ENCODE measurements around the gene NKAIN4. TPM values are rescaled to one million over a fixed set of nuclear protein-coding genes. Genes with fewer than 3 reads are reported as not detected.

The NKAIN4 gene
- total and polyA plus RNA-seq, 4 donors, result 0.05 TPM; not detected in 3

DNA sequence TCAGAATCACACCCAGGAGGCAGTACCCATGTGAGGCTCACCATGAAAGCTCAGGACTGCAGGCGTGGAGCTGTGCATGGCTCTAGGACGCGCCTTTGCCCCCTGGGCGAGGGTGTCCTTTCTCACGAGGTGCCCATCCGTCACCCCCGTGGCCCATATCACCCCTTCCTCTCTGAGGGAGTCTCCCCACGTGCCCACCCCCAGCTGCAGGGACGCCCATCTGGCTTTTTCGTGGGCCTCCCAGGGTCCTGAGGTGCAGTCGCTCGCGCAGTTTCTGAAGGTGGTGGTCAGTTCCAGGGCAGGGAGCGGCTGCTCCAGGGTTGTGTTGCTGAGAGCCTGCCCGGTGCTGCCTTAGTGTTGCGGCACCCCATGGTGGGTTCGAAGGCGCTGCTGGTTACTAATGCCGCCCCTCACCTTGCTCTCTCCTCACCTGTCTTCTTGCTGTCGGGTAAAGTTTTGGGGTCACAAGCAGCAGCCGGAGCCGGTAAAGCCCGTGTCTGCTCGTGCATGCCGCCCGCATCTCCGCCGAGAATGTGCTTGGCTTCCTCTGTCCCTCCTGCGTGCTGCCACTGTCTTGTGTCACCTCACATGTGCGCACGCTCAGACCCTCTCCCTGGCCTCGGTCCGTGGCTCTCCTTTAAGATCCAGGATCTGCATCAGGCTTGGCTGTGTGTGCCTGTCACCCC lies 29.3 kb upstream of the NKAIN4 start:
- Histone ChIP-seq H3K9me3 (ENCODE audit: control insufficient read depth in 4 of 4, low read length in 3 of 4) (no peaks in the 10 kb centered on the region), H3K4me1 (ENCODE audit: control insufficient read depth in 4 of 4, insufficient read depth in 4 of 4, low read length in 3 of 4) (no peaks in the 10 kb centered on the region), H3K4me3 (ENCODE audit: low read depth in 1 of 3, low read length in 3 of 3) (no peak overlapping the region), H3K9ac (ENCODE audit: low read depth in 1 of 2, low read length in 2 of 2) (no peak overlapping the region), H3K27me3 (ENCODE audit: control insufficient read depth in 4 of 4, insufficient read depth in 4 of 4, low read length in 3 of 4) (no peaks in the 10 kb centered on the region), H3K27ac (ENCODE audit: low read depth in 1 of 2, low read length in 2 of 2) (no peak overlapping the region), H3K36me3 (ENCODE audit: control insufficient read depth in 4 of 4, insufficient read depth in 3 of 4, low read depth in 1 of 4, low read length in 3 of 4) (peaks cover 4 to 64% (median 16%) of the 10 kb centered on the region in 4 donors)
- no peak for TF ChIP-seq HNF4G (IDR thresholded peaks at IDR 0.05)
- TF ChIP-seq GABPA (IDR thresholded peaks at IDR 0.05 in 1 of 2, conservative IDR thresholded peaks at IDR 0.05 in 1 of 2), result no peak
- no peak for DNase-seq (ENCODE audit: low spot score)
- 95% methylated on average over 33 of the region's 33 CpGs for WGBS

DNA sequence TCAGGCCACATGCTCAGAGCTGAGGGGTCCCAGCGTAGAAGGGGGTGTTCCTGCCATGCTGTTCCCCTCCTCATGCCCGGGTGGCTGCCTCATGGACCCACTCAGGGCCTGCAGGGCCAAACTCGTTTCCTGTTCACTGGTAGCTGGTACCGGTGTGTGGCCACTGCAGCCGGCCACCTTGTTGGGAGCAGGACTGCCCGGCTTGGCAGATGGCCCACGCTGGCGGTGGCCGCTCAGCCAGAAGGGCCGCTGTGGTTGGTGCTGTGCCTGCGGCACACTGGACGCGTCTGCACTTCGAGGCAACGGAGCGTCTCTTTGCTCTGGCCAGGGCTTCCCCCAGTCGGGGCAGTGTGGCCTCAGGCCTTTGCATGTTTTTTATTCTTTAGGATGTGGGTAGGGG lies 28.7 kb upstream of the NKAIN4 start:
- DNase-seq (ENCODE audit: low spot score), result no peak
- Histone ChIP-seq H3K27me3 (ENCODE audit: control insufficient read depth in 4 of 4, insufficient read depth in 4 of 4, low read length in 3 of 4) (no peaks in the 10 kb centered on the region), H3K4me1 (ENCODE audit: control insufficient read depth in 4 of 4, insufficient read depth in 4 of 4, low read length in 3 of 4) (no peaks in the 10 kb centered on the region), H3K36me3 (ENCODE audit: control insufficient read depth in 4 of 4, insufficient read depth in 3 of 4, low read depth in 1 of 4, low read length in 3 of 4) (peaks cover 2 to 64% (median 15%) of the 10 kb centered on the region in 4 donors), H3K4me3 (ENCODE audit: low read depth in 1 of 3, low read length in 3 of 3) (no peak overlapping the region), H3K27ac (ENCODE audit: low read depth in 1 of 2, low read length in 2 of 2) (no peak overlapping the region), H3K9ac (ENCODE audit: low read depth in 1 of 2, low read length in 2 of 2) (no peak overlapping the region), H3K9me3 (ENCODE audit: control insufficient read depth in 4 of 4, low read length in 3 of 4) (no peaks in the 10 kb centered on the region)
- 94% methylated on average over 17 of the region's 17 CpGs for WGBS
- TF ChIP-seq RXRA (IDR thresholded peaks at IDR 0.05) (no peak), GABPA (IDR thresholded peaks at IDR 0.05 in 1 of 2, conservative IDR thresholded peaks at IDR 0.05 in 1 of 2) (no peak), HNF4A (conservative IDR thresholded peaks at IDR 0.05) (no peak), TAF1 (conservative IDR thresholded peaks at IDR 0.05) (no peak)
- TF ChIP-seq, protein P1, sequence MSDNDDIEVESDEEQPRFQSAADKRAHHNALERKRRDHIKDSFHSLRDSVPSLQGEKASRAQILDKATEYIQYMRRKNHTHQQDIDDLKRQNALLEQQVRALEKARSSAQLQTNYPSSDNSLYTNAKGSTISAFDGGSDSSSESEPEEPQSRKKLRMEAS (IDR thresholded peaks at IDR 0.05), result no peak

DNA sequence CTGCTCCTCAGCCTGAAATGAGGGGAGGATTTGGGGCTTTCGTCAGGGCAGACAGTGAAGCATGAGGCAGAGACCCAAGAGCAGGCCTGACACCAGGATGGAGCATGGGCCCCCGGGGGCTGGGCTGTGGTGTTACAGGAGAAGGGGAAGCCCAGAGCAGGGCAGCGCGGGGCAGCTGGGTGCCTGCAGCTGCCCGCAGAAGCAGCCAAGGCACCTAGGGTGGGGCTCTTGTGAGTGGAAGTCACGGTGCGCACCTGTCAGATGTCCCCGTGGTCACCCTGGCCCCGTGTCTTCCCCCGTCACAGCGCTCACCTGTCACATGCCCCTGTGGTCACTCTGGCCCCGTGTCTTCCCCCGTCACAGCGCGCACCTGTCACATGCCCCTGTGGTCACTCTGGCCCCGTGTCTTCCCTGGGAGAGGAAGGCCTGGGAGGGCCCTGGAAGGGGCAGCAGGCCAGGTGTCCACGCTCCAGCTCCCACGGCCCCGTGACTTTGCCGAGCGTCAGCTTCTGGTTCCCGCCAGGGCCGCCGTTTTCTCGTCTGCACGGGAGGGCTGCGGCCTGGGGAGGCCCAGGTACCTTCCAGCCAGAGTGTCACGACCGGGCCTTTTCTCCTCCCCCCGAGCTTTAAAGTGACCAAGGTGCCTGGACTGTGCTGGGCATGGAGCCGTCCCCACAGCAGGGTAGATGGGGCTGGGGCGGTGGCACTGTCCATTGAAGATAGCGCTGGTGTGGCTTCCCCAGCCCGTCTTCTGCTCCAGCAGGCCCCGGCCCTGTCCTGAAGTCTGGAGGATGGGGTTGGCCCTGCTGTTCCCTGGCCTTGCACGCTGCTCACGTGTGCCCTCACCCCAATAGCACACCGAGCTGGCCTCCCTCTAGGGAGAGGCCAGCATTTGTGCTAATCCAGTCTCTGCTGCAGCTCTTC lies 27.7 kb upstream of the NKAIN4 start:
- H3K36me3 ChIP-seq (ENCODE audit: control insufficient read depth in 4 of 4, insufficient read depth in 3 of 4, low read depth in 1 of 4, low read length in 3 of 4), result peaks cover 9 to 68% (median 19%) of the 10 kb centered on the region in 4 donors
- H3K9me3 ChIP-seq (ENCODE audit: control insufficient read depth in 4 of 4, low read length in 3 of 4), result no peaks in the 10 kb centered on the region
- no peaks in the 10 kb centered on the region for H3K4me1 ChIP-seq (ENCODE audit: control insufficient read depth in 4 of 4, insufficient read depth in 4 of 4, low read length in 3 of 4)
- DNase-seq (ENCODE audit: low spot score), result no peak
- H3K4me3 ChIP-seq (ENCODE audit: low read depth in 1 of 3, low read length in 3 of 3), result no peak overlapping the region
- 97% methylated on average over 38 of the region's 38 CpGs for WGBS
- H3K27me3 ChIP-seq (ENCODE audit: control insufficient read depth in 4 of 4, insufficient read depth in 4 of 4, low read length in 3 of 4), result no peaks in the 10 kb centered on the region
- TF ChIP-seq, protein P1 (IDR thresholded peaks at IDR 0.05), result no peak
- no peak for TF ChIP-seq TAF1 (conservative IDR thresholded peaks at IDR 0.05)
- TF ChIP-seq, protein P2, sequence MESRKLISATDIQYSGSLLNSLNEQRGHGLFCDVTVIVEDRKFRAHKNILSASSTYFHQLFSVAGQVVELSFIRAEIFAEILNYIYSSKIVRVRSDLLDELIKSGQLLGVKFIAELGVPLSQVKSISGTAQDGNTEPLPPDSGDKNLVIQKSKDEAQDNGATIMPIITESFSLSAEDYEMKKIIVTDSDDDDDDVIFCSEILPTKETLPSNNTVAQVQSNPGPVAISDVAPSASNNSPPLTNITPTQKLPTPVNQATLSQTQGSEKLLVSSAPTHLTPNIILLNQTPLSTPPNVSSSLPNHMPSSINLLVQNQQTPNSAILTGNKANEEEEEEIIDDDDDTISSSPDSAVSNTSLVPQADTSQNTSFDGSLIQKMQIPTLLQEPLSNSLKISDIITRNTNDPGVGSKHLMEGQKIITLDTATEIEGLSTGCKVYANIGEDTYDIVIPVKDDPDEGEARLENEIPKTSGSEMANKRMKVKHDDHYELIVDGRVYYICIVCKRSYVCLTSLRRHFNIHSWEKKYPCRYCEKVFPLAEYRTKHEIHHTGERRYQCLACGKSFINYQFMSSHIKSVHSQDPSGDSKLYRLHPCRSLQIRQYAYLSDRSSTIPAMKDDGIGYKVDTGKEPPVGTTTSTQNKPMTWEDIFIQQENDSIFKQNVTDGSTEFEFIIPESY (IDR thresholded peaks at IDR 0.05), result no peak
- no peak for TF ChIP-seq FOXA2 (IDR thresholded peaks at IDR 0.05)
- TF ChIP-seq FOXA1 (IDR thresholded peaks at IDR 0.05), result no peak
- TF ChIP-seq, protein P3, sequence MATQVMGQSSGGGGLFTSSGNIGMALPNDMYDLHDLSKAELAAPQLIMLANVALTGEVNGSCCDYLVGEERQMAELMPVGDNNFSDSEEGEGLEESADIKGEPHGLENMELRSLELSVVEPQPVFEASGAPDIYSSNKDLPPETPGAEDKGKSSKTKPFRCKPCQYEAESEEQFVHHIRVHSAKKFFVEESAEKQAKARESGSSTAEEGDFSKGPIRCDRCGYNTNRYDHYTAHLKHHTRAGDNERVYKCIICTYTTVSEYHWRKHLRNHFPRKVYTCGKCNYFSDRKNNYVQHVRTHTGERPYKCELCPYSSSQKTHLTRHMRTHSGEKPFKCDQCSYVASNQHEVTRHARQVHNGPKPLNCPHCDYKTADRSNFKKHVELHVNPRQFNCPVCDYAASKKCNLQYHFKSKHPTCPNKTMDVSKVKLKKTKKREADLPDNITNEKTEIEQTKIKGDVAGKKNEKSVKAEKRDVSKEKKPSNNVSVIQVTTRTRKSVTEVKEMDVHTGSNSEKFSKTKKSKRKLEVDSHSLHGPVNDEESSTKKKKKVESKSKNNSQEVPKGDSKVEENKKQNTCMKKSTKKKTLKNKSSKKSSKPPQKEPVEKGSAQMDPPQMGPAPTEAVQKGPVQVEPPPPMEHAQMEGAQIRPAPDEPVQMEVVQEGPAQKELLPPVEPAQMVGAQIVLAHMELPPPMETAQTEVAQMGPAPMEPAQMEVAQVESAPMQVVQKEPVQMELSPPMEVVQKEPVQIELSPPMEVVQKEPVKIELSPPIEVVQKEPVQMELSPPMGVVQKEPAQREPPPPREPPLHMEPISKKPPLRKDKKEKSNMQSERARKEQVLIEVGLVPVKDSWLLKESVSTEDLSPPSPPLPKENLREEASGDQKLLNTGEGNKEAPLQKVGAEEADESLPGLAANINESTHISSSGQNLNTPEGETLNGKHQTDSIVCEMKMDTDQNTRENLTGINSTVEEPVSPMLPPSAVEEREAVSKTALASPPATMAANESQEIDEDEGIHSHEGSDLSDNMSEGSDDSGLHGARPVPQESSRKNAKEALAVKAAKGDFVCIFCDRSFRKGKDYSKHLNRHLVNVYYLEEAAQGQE (IDR thresholded peaks at IDR 0.05), result no peak
- TF ChIP-seq HNF4G (IDR thresholded peaks at IDR 0.05), result no peak
- no peak for TF ChIP-seq SP1 (IDR thresholded peaks at IDR 0.05)
- TF ChIP-seq JUND (IDR thresholded peaks at IDR 0.05), result no peak
- TF ChIP-seq, protein P4, sequence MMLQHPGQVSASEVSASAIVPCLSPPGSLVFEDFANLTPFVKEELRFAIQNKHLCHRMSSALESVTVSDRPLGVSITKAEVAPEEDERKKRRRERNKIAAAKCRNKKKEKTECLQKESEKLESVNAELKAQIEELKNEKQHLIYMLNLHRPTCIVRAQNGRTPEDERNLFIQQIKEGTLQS (IDR thresholded peaks at IDR 0.05), result no peak
- TF ChIP-seq EGR1 (IDR thresholded peaks at IDR 0.05; ENCODE audit: low read depth in 2 of 2), result no peak
- TF ChIP-seq, protein P5, sequence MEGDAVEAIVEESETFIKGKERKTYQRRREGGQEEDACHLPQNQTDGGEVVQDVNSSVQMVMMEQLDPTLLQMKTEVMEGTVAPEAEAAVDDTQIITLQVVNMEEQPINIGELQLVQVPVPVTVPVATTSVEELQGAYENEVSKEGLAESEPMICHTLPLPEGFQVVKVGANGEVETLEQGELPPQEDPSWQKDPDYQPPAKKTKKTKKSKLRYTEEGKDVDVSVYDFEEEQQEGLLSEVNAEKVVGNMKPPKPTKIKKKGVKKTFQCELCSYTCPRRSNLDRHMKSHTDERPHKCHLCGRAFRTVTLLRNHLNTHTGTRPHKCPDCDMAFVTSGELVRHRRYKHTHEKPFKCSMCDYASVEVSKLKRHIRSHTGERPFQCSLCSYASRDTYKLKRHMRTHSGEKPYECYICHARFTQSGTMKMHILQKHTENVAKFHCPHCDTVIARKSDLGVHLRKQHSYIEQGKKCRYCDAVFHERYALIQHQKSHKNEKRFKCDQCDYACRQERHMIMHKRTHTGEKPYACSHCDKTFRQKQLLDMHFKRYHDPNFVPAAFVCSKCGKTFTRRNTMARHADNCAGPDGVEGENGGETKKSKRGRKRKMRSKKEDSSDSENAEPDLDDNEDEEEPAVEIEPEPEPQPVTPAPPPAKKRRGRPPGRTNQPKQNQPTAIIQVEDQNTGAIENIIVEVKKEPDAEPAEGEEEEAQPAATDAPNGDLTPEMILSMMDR (IDR thresholded peaks at IDR 0.05; ENCODE audit: low read depth, low read length, missing input control), result no peak
- no peak for TF ChIP-seq GABPA (IDR thresholded peaks at IDR 0.05 in 1 of 2, conservative IDR thresholded peaks at IDR 0.05 in 1 of 2)
- TF ChIP-seq HNF4A (conservative IDR thresholded peaks at IDR 0.05), result no peak
- TF ChIP-seq NR2F2 (IDR thresholded peaks at IDR 0.05), result no peak
- TF ChIP-seq RAD21 (IDR thresholded peaks at IDR 0.05), result no peak
- no peak overlapping the region for H3K9ac ChIP-seq (ENCODE audit: low read depth in 1 of 2, low read length in 2 of 2)
- H3K27ac ChIP-seq (ENCODE audit: low read depth in 1 of 2, low read length in 2 of 2), result no peak overlapping the region
